A549 (cell line): ENCODE measurements around the gene LMF2. TPM values are rescaled to one million over a fixed set of nuclear protein-coding genes. Genes with fewer than 3 reads are reported as not detected.

ENCODE experiments used
- ATAC-seq, 2 experiments: fragments of 200-7000 bp in 1 of 2; fragments of >200 bp in 1 of 2; cut with Nextera tagmentation in 1 of 2; cut with Tn5 transposase in 1 of 2; 3 replicates each; pipeline versions ENCODE4 v1.8.0 to v1.9.1; 2018 to 2020; ENCODE audit warnings: mild to moderate bottlenecking in 1 of 2, moderate library complexity in 1 of 2
- CTCF ChIA-PET: fragments of 300-600 bp; sonication (Branson Sonifier 250); formaldehyde crosslinking; extraction: SDS; loops from one replicate; lab custom pipeline; 2021; ENCODE audit warnings: antibody characterized with exemption, inconsistent platforms; lab: Yijun Ruan, JAX
- POLR2A ChIA-PET: fragments of 350-600 bp; formaldehyde crosslinking; extraction: SDS; loops from one replicate; lab custom pipeline; 2021; ENCODE audit warnings: antibody characterized with exemption, inconsistent platforms; lab: Yijun Ruan, JAX
- DNase-seq, 2 experiments: peaks; one replicate each; pipeline versions ENCODE4 v3.0.0 to v3.0.0-alpha.2; 2011 to 2016; ENCODE audit warnings: low read depth in 1 of 2, low spot score in 1 of 2
- FAIRE-seq: peaks from 2 replicates; lab custom pipeline; 2011; peaks lifted over from hg19 to GRCh38; lab: Jason Lieb, UNC
- H3K27ac ChIP-seq, 2 experiments: fragments of >200 bp; sonication (Bioruptor Twin); formaldehyde crosslinking; 3 replicates each; pipeline ENCODE4 v1.5.1; 2016 to 2017
- H3K4me1 ChIP-seq: fragments of >200 bp; sonication (Bioruptor Twin); formaldehyde crosslinking; 3 replicates; pipeline ENCODE4 v1.6.1; 2016
- H3K4me2 ChIP-seq: fragments of >200 bp; sonication (Bioruptor Twin); formaldehyde crosslinking; 3 replicates; pipeline ENCODE4 v1.6.1; 2016
- H3K4me3 ChIP-seq: fragments of >200 bp; sonication (Bioruptor Twin); formaldehyde crosslinking; 3 replicates; pipeline ENCODE4 v1.5.1; 2016
- H3K9me3 ChIP-seq: fragments of >200 bp; sonication (Bioruptor Twin); formaldehyde crosslinking; 3 replicates; pipeline ENCODE4 v1.6.1; 2016
- BHLHE40 ChIP-seq: IDR thresholded peaks from 2 replicates; pipeline ENCODE4 v1.6.1; 2012; ENCODE audit warnings: low read depth, low read length, inconsistent platforms
- CBX8 ChIP-seq: fragments of 200-600 bp; sonication (generic); IDR thresholded peaks from 2 replicates; pipeline ENCODE4 v1.6.1; 2016
- CEBPB ChIP-seq, 2 experiments: fragments of >200 bp in 1 of 2; sonication (Bioruptor Twin) in 1 of 2; formaldehyde crosslinking in 1 of 2; IDR thresholded peaks; 2 replicates each; pipeline ENCODE4 v1.6.1; 2012 to 2016
- CHD2 ChIP-seq: fragments of 150-350 bp; IDR thresholded peaks from 2 replicates; pipeline ENCODE4 v1.6.1; 2014; ENCODE audit warnings: low read length; ENCODE audit not compliant: partially characterized antibody
- CTCF ChIP-seq: fragments of >200 bp; sonication (Bioruptor Twin); formaldehyde crosslinking; IDR thresholded peaks from 3 replicates; pipeline ENCODE4 v1.5.1; 2016
- EHF ChIP-seq: fragments of 250-450 bp; sonication (Bioruptor Pico); IDR thresholded peaks from 2 replicates; pipeline ENCODE4 v1.5.0; 2020; ENCODE audit warnings: mild to moderate bottlenecking
- ELK1 ChIP-seq: fragments of 150-350 bp; IDR thresholded peaks from 2 replicates; pipeline ENCODE4 v1.6.1; 2014; ENCODE audit warnings: low read depth, mild to moderate bottlenecking, low read length
- FOSB ChIP-seq: fragments of 250-450 bp; sonication (Bioruptor Pico); IDR thresholded peaks from 2 replicates; pipeline ENCODE4 v1.5.0; 2020; ENCODE audit warnings: mild to moderate bottlenecking, moderate library complexity
- HOXB13 ChIP-seq: fragments of 250-450 bp; sonication (Bioruptor Pico); IDR thresholded peaks from 2 replicates; pipeline ENCODE4 v1.5.0; 2020; ENCODE audit warnings: low read depth, mild to moderate bottlenecking, moderate library complexity
- KDM1A ChIP-seq: fragments of 200-600 bp; sonication (generic); IDR thresholded peaks from 2 replicates; pipeline ENCODE4 v1.6.1; 2016; ENCODE audit warnings: low read depth, mild to moderate bottlenecking
- MAFK ChIP-seq: fragments of 450-650 bp; IDR thresholded peaks from 2 replicates; pipeline ENCODE4 v1.6.1; 2014; ENCODE audit not compliant: partially characterized antibody
- MAX ChIP-seq: IDR thresholded peaks from 2 replicates; pipeline ENCODE4 v1.6.1; 2012
- NPAS2 ChIP-seq: fragments of 250-450 bp; sonication (Bioruptor Pico); IDR thresholded peaks from 2 replicates; pipeline ENCODE4 v1.8.0; 2022; ENCODE audit warnings: mild to moderate bottlenecking, moderate library complexity, borderline replicate concordance
- PHF8 ChIP-seq: fragments of 200-600 bp; sonication (generic); IDR thresholded peaks from 2 replicates; pipeline ENCODE4 v1.6.1; 2016; ENCODE audit warnings: low read depth, mild to moderate bottlenecking, antibody characterized with exemption, moderate library complexity, borderline replicate concordance
- POLR2A ChIP-seq: IDR thresholded peaks from 2 replicates; pipeline ENCODE4 v1.6.1; 2012; ENCODE audit warnings: mild to moderate bottlenecking, low read length
- RAD21 ChIP-seq, 2 experiments: fragments of >200 bp in 1 of 2; sonication (Bioruptor Twin) in 1 of 2; formaldehyde crosslinking in 1 of 2; IDR thresholded peaks in 1 of 2; conservative IDR thresholded peaks in 1 of 2; 2 replicates in 1 of 2; 3 replicates in 1 of 2; pipeline ENCODE4 v1.6.1; 2012 to 2018; ENCODE audit warnings: inconsistent platforms in 1 of 2
- RARB ChIP-seq: fragments of 250-450 bp; sonication (Bioruptor Pico); IDR thresholded peaks from 2 replicates; pipeline ENCODE4 v1.8.0; 2021; ENCODE audit warnings: mild to moderate bottlenecking, moderate library complexity
- RCOR1 ChIP-seq: fragments of 150-350 bp; IDR thresholded peaks from 2 replicates; pipeline ENCODE4 v1.6.1; 2014; ENCODE audit warnings: antibody characterized with exemption, low read length, low read depth
- REST ChIP-seq: fragments of 200-600 bp; sonication (generic); IDR thresholded peaks from 2 replicates; pipeline ENCODE4 v1.6.1; 2016; ENCODE audit warnings: antibody characterized with exemption, mild to moderate bottlenecking, moderate library complexity
- RFX5 ChIP-seq: fragments of 450-650 bp; IDR thresholded peaks from 2 replicates; pipeline ENCODE4 v1.7.1; 2014; ENCODE audit warnings: antibody characterized with exemption, mild to moderate bottlenecking, moderate library complexity
- SMC3 ChIP-seq: fragments of >200 bp; sonication (Bioruptor Twin); formaldehyde crosslinking; IDR thresholded peaks from 3 replicates; pipeline ENCODE4 v1.6.1; 2018; ENCODE audit warnings: inconsistent platforms
- SREBF2 ChIP-seq: fragments of 450-650 bp; IDR thresholded peaks from 2 replicates; pipeline ENCODE4 v1.6.1; 2014; ENCODE audit warnings: mild to moderate bottlenecking, moderate library complexity
- ZFP36 ChIP-seq: fragments of 450-650 bp; IDR thresholded peaks from 2 replicates; pipeline ENCODE4 v1.6.1; 2014; ENCODE audit warnings: borderline replicate concordance; ENCODE audit not compliant: partially characterized antibody
- ZNF302 ChIP-seq: fragments of 250-450 bp; sonication (Bioruptor Pico); IDR thresholded peaks from 2 replicates; pipeline ENCODE4 v1.9.0; 2021; ENCODE audit warnings: inconsistent platforms, mild to moderate bottlenecking, moderate library complexity
- ZSCAN20 ChIP-seq: fragments of 250-450 bp; sonication (Bioruptor Pico); IDR thresholded peaks from 2 replicates; pipeline ENCODE4 v1.8.0; 2022; ENCODE audit warnings: mild to moderate bottlenecking, moderate library complexity
- WGBS: methylation state at CpG from one replicate; pipeline ENCODE4 v1.1.6; 2017; ENCODE audit errors: missing lambda C conversion rate; 5-methylcytosine and 5-hydroxymethylcytosine counted together
- polyA plus RNA-seq, 4 experiments: library from polyadenylated mRNA; depleted of rRNA in 3 of 4; stranded (reverse); fragments of >200 nt; fragmentation: RNase III in 1 of 4; extraction: RNeasy Plus Mini Kit Qiagen cat#74134 plus additional on column Dnase treatment in 1 of 4; gene quantifications; 2 replicates in 3 of 4; 3 replicates in 1 of 4; pipeline ENCODE4 v1.2.3, GENCODE V29; 2011 to 2017
- TF ChIP-seq, protein P1 (sequence below): fragments of 250-450 bp; sonication (Bioruptor Pico); IDR thresholded peaks from 2 replicates; pipeline ENCODE4 v1.5.0; 2020; ENCODE audit warnings: low read depth, mild to moderate bottlenecking, moderate library complexity

Gene LMF2
- polyA plus RNA-seq, 2 of the 4 experiments (the other 2 are of a cell fraction) = 13.0 to 32.5 TPM

- DNase-seq (no peak), ATAC-seq (no peak), FAIRE-seq (no peak)
- no peak overlapping the region for H3K27ac ChIP-seq
- H3K4me1 ChIP-seq = peaks cover 7% of the 10 kb centered on the region; the same call in 1 of the 3 replicates
- H3K4me3 ChIP-seq = no peak overlapping the region
- no peaks in the 10 kb centered on the region for H3K9me3 ChIP-seq
- 96% methylated on average over 12 of the region's 12 CpGs for WGBS
- ChIA-PET CTCF (interaction anchor here (1.6 kb wide), 1 partner anchor 45 kb away, joined by 3 read pairs; no protein-coding TSS in a partner anchor), POLR2A (interaction anchor here (0.7 kb wide), 1 partner anchor 174 kb away, joined by 3 read pairs; the partner anchor contains the start of gene DENND6B)
- TF ChIP-seq ZFP36 (no peak), HOXB13 (no peak), POLR2A (no peak), NPAS2 (no peak), ELK1 (no peak), RARB (CRISPR knock-in tag) (no peak), CEBPB (IDR thresholded peaks at IDR 0.05) (no peak), SREBF2 (no peak), REST (no peak), BHLHE40 (no peak), CHD2 (no peak), EHF (CRISPR knock-in tag) (no peak), ZSCAN20 (no peak), PHF8 (no peak), RCOR1 (no peak), RFX5 (no peak), KDM1A (no peak), MAX (no peak)
- TF ChIP-seq, protein P1, sequence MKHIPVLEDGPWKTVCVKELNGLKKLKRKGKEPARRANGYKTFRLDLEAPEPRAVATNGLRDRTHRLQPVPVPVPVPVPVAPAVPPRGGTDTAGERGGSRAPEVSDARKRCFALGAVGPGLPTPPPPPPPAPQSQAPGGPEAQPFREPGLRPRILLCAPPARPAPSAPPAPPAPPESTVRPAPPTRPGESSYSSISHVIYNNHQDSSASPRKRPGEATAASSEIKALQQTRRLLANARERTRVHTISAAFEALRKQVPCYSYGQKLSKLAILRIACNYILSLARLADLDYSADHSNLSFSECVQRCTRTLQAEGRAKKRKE (CRISPR knock-in tag) = no peak
- no peak overlapping the region for H3K4me2 ChIP-seq
Observed at GRCh38 chr22:50500452-50500851, 7.0 kb downstream of the LMF2 start.

DNA sequence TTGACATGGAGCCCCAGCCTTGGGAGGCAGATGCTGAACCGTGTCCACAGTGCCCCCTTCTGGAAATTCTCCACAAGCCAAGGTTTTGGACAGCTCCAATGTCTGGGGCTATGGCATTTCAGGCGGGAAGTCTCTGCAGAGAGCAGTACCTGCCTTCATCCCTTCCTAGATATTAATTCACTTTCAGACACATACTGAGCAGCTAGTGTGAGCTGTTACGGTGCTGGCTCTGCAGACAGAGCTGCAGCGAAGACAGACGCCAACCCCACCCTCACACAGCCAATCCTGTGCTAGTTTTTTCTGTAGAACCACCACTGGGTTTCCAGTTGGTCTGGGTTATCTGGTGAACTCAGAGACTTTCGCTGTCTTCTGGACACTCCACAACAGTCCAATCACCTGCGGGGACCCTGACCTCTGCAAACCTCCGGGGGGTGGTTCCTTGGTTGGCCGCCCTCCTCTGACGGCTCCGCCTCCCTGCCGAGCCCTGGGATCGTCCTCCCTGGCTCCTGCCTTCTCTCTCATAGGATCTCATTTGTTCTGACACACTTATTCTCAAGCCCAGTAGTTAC, 9.1 kb downstream of the LMF2 start:
- no peak overlapping the region for H3K27ac ChIP-seq
- DNase-seq (peak; percentile 65 to 72), ATAC-seq (peak; percentile 90 to 94), FAIRE-seq (no peak)
- ChIA-PET CTCF (interaction anchor here (0.7 to 1.9 kb wide), 20 partner anchors 9 to 259 kb away, joined by 3 to 9 read pairs (median 4); partner anchors contain the start of genes LMF2, MIOX, NCAPH2 and SCO2), POLR2A (interaction anchor here (0.7 to 0.8 kb wide), 2 partner anchors 9 to 27 kb away, joined by 3 read pairs; partner anchors contain the start of genes LMF2 and SCO2)
- H3K9me3 ChIP-seq = no peaks in the 10 kb centered on the region
- peaks cover 7% of the 10 kb centered on the region; the same call in 1 of the 3 replicates for H3K4me1 ChIP-seq
- 0 out of 3 replicates have a peak overlapping the region, but pooled peaks have one; percentile 14 for H3K4me3 ChIP-seq
- peak overlapping the region; percentile 75 for H3K4me2 ChIP-seq
- peak; percentile 56; the same call in 1 of the 2 replicates for TF ChIP-seq REST
- no peak for TF ChIP-seq ZNF302 (CRISPR knock-in tag)
- no peak for TF ChIP-seq FOSB (CRISPR knock-in tag)
- TF ChIP-seq CTCF = peak; percentile 61
- no peak for TF ChIP-seq MAFK
- TF ChIP-seq RAD21 (conservative IDR thresholded peaks at IDR 0.05 in 1 of 2, IDR thresholded peaks at IDR 0.05 in 1 of 2) = peak; percentile 60 to 70
- no peak for TF ChIP-seq CBX8
- TF ChIP-seq SMC3 = peak; percentile 55
- TF ChIP-seq ZFP36 = no peak
- WGBS = 5% methylated on average over 13 of the region's 13 CpGs
